GM13977 (cell line): ENCODE measurements around the gene NKG7.

Experiments used
- DNase-seq: peaks from one replicate; pipeline ENCODE4 v3.0.0; 2012; ENCODE audit warnings: low spot score
- in situ Hi-C: fragments of 300-500 bp; cut with MboI; formaldehyde crosslinking; loops from one replicate; pipeline ENCODE4 v1.12.0; 2022; ENCODE audit warnings: low sequenced_read_pairs, low pct_unique_long_range_greater_than_20kb, mixed read lengths, inconsistent platforms; ENCODE audit not compliant: unreplicated experiment
- TF ChIP-seq, protein P1 (sequence below): IDR thresholded peaks from 2 replicates; pipeline ENCODE4 v1.5.1; 2012; ENCODE audit warnings: mild to moderate bottlenecking, control low read depth; ENCODE audit not compliant: insufficient read depth; ENCODE audit errors: extremely low read depth, missing control alignments

NKG7 gene

GRCh38 chr19:51324167-51324481, 48.3 kb downstream of the NKG7 start:
- TF ChIP-seq, protein P1, sequence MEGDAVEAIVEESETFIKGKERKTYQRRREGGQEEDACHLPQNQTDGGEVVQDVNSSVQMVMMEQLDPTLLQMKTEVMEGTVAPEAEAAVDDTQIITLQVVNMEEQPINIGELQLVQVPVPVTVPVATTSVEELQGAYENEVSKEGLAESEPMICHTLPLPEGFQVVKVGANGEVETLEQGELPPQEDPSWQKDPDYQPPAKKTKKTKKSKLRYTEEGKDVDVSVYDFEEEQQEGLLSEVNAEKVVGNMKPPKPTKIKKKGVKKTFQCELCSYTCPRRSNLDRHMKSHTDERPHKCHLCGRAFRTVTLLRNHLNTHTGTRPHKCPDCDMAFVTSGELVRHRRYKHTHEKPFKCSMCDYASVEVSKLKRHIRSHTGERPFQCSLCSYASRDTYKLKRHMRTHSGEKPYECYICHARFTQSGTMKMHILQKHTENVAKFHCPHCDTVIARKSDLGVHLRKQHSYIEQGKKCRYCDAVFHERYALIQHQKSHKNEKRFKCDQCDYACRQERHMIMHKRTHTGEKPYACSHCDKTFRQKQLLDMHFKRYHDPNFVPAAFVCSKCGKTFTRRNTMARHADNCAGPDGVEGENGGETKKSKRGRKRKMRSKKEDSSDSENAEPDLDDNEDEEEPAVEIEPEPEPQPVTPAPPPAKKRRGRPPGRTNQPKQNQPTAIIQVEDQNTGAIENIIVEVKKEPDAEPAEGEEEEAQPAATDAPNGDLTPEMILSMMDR = no peak
- DNase-seq = no peak
- in situ Hi-C loops = no loop called here

DNA sequence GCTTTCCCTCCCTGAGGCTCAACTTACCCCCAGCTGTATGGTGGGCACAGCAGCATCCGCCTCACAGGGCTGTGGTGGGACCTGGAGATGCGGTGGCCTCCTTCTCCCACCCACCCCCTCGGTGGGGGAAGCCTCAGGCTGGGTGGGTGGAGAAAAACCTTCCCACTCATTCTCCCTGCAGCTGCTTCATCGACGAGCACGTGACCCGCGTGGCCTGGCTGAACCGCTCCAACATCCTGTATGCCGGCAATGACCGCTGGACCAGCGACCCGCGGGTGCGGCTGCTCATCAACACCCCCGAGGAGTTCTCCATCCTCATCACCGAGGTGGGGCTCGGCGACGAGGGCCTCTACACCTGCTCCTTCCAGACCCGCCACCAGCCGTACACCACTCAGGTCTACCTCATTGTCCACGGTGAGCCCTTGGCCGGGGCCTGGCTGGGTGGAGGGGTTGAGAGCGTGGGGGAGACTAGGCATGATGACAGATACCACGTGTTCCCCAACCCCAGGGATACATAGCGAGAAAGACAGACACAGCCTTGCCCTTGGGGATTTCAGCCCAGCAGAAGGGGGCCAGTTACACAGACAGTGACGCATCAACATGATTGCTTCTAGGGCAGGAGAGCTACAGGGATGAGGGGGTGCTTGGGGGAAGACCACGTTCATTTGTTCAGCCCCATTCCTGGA, 48.8 kb downstream of the NKG7 start:
- DNase-seq = no peak
- in situ Hi-C loops = no loop called here
- TF ChIP-seq, protein P1 = no peak

DNA sequence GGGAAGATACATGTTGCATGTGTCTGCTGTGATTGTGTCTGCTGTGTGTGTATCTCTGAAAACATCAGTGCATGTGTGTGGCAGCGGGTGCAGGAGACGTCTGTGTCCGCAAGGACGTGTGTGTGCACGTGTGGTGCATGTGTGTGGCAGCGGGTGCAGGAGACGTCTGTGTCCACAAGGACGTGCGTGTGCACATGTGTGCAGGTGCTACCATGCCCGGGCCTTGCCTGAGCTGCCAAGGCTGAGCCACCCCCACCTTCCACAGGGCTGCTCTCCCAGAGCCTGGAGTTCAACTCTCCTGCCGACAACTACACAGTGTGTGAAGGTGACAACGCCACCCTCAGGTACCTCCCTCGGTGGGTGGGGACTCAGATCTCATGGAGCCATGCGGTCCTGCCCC, 50.7 kb downstream of the NKG7 start:
- TF ChIP-seq, protein P1 = no peak
- in situ Hi-C loops = no loop called here
- no peak for DNase-seq
